Left ventricle myocardium inferior (tissue), 1 donor: ENCODE measurements around the gene OR11G2. TPM values are rescaled to one million over a fixed set of nuclear protein-coding genes. Genes with fewer than 3 reads are reported as not detected.
"Not testable (repeated sequence)": the region's sequence is repeated elsewhere in the genome, so short reads cannot be mapped to it uniquely, and the experiment has no call there.

Source experiments
- DNase-seq: peaks from one replicate; pipeline ENCODE4 v3.0.0-alpha.2; 2020
- H3K27ac ChIP-seq: fragments of 200-600 bp; replicated peaks from 2 replicates; pipeline ENCODE4 v1.8.0; 2021
- H3K27me3 ChIP-seq: fragments of 200-600 bp; 2 replicates; pipeline ENCODE4 v1.8.0; 2021; ENCODE audit warnings: low read depth
- H3K36me3 ChIP-seq: fragments of 200-600 bp; 2 replicates; pipeline ENCODE4 v1.8.0; 2021
- H3K4me1 ChIP-seq: fragments of 200-600 bp; 2 replicates; pipeline ENCODE4 v1.8.0; 2021
- H3K4me3 ChIP-seq: fragments of 200-600 bp; 2 replicates; pipeline ENCODE4 v1.8.0; 2021; ENCODE audit warnings: mild to moderate bottlenecking, moderate library complexity
- H3K9me3 ChIP-seq: fragments of 200-600 bp; replicated peaks from 2 replicates; pipeline ENCODE4 v1.8.0; 2021
- intact Hi-C: fragments of 100-400 bp; cut with micrococcal nuclease; formaldehyde crosslinking; loops from one replicate; pipeline ENCODE4 v1.11.0; 2022
- long read RNA-seq: library from polyadenylated mRNA; unstranded; transcript quantifications from one replicate; pipeline ENCODE4 v2.0.0, GENCODE V29; 2021
- total RNA-seq: library from RNA; stranded (reverse); fragmentation: NEBNext Ultra II Directional; extraction: Animal tissue kit (Norgen Biotek cat#: 25700); gene quantifications from one replicate; pipeline ENCODE4 v1.2.1, GENCODE V29; 2021
- TF ChIP-seq, protein P1 (sequence below): fragments of 200-600 bp; IDR thresholded peaks from 2 replicates; pipeline ENCODE4 v1.8.0; 2021; ENCODE audit warnings: antibody characterized with exemption, mild to moderate bottlenecking, borderline replicate concordance
- donor health status: DM: no; HTN: yes; CAD: no; lungs with severe emphysema.

Gene OR11G2, protein sequence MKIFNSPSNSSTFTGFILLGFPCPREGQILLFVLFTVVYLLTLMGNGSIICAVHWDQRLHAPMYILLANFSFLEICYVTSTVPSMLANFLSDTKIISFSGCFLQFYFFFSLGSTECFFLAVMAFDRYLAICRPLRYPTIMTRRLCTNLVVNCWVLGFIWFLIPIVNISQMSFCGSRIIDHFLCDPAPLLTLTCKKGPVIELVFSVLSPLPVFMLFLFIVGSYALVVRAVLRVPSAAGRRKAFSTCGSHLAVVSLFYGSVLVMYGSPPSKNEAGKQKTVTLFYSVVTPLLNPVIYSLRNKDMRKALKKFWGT
- not detected for total RNA-seq
- long read RNA-seq: 0 reads

DNA sequence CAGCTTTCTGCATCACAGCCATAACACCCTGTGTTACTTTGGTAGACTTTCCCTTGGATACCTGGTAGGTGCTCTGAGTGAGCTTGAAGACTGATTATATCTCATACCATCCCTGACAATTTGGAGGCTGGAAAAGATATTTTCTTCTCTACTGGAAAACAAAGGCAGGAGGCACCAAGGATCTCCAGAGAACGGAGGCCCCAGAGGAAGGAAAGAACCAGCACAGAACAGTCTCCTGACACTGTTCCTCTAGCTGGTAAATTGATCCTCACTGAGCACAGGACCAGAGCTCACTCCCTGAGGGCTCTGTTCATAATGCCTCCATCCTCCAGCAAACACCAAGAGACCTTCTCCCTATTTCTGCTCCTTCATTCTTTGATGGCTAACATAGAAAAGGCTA is at the start of gene OR11G2:
Gene OR11G2 (plus strand): TSS at position 301 of the 400 bp plus-strand sequence. CDS start 6,542 bp downstream, outside the sequence.
- H3K4me1 ChIP-seq: no peaks in the 10 kb centered on the region
- intact Hi-C loops: no loop called here

DNA sequence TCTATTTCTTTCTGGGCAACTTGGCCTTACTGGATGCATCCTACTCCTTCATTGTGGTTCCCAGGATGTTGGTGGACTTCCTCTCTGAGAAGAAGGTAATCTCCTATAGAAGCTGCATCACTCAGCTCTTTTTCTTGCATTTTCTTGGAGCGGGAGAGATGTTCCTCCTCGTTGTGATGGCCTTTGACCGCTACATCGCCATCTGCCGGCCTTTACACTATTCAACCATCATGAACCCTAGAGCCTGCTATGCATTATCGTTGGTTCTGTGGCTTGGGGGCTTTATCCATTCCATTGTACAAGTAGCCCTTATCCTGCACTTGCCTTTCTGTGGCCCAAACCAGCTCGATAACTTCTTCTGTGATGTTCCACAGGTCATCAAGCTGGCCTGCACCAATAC is 46.8 kb upstream of the OR11G2 start:
- intact Hi-C loops: no loop called here
- H3K27ac ChIP-seq: no peak overlapping the region
- TF ChIP-seq, protein P1, sequence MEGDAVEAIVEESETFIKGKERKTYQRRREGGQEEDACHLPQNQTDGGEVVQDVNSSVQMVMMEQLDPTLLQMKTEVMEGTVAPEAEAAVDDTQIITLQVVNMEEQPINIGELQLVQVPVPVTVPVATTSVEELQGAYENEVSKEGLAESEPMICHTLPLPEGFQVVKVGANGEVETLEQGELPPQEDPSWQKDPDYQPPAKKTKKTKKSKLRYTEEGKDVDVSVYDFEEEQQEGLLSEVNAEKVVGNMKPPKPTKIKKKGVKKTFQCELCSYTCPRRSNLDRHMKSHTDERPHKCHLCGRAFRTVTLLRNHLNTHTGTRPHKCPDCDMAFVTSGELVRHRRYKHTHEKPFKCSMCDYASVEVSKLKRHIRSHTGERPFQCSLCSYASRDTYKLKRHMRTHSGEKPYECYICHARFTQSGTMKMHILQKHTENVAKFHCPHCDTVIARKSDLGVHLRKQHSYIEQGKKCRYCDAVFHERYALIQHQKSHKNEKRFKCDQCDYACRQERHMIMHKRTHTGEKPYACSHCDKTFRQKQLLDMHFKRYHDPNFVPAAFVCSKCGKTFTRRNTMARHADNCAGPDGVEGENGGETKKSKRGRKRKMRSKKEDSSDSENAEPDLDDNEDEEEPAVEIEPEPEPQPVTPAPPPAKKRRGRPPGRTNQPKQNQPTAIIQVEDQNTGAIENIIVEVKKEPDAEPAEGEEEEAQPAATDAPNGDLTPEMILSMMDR: no peak
- no peaks in the 10 kb centered on the region for H3K27me3 ChIP-seq
- H3K36me3 ChIP-seq: no peaks in the 10 kb centered on the region
- H3K4me1 ChIP-seq: no peaks in the 10 kb centered on the region
- no peak for DNase-seq
- H3K4me3 ChIP-seq: no peak overlapping the region
- H3K9me3 ChIP-seq: peaks cover 15% of the 10 kb centered on the region

More for the DNA sequence above, at the start of gene OR11G2:
- Histone ChIP-seq H3K27me3 (peaks cover 18% of the 10 kb centered on the region), H3K36me3 (no peaks in the 10 kb centered on the region), H3K4me3 (no peak within 1 kb of the TSS), H3K9me3 (no peaks in the 10 kb centered on the region), H3K27ac (no peak within 1 kb of the TSS)
- TF ChIP-seq, protein P1: no peak
- DNase-seq: no peak

DNA sequence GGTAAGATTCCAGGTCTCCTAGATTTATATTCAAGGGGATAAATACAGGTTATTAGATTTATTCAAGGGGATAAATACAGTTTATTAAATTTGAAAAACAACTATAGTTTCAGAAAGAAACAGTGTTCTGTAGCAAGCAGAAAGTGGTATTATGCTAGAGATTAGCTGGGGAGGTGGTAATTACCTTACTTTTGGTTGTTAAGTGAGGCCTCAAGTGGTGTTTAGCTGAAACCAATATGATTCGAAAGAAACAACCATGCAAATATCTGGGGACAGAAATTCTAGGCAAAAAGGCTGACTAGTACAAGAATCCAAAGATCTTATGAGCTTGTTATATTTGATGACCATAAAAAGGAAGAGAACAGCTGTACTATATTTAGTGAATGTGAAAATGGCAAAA is 45.9 kb upstream of the OR11G2 start:
- Histone ChIP-seq H3K27ac (no peak overlapping the region), H3K9me3 (peaks cover 16% of the 10 kb centered on the region), H3K27me3 (no peaks in the 10 kb centered on the region), H3K4me1 (no peaks in the 10 kb centered on the region), H3K36me3 (no peaks in the 10 kb centered on the region), H3K4me3 (no peak overlapping the region)
- DNase-seq: no peak
- TF ChIP-seq, protein P1: no peak
- intact Hi-C loops: no loop called here

DNA sequence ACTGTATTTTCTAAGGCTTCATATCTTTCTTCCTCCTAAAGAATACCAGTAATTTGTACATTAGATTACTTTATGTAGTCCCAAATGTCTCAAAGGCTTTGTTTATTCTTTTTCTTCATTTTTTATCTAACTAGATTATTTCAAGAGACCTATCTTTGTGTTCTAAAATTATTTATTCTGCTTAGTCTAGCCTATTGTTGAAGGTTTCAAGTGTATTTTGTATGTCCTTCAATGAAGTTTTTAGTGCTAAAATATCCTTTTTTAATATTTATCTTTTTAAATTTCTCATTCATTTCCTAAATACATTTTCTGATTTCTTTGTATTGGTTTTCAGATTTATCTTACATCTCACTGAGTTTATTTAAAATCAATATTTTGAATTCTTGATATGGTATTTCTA is 26.2 kb upstream of the OR11G2 start:
- TF ChIP-seq, protein P1: no peak
- no peak overlapping the region for H3K27ac ChIP-seq
- DNase-seq: no peak
- intact Hi-C loops: no loop called here
- H3K36me3 ChIP-seq: no peaks in the 10 kb centered on the region
- H3K4me1 ChIP-seq: no peaks in the 10 kb centered on the region
- no peaks in the 10 kb centered on the region for H3K27me3 ChIP-seq
- peaks cover 63% of the 10 kb centered on the region for H3K9me3 ChIP-seq
- H3K4me3 ChIP-seq: no peak overlapping the region

DNA sequence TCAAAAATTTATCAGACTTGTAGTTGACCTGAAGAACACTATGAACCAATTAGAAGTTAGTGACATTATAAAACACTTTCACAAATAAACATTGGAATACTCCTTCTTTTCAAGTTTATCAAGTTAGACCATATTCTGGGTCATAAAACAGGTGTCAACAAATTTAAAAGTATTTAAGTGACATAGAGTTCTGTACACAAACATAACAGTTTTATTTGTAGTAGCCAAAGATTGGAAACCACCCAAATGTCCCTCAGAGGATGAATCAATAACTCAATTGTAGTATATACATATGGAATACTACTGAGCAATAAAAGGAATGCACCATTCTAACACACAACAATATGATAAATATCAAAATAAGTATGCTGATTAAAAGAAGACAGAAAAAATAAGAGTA is 23.6 kb upstream of the OR11G2 start:
- no peak for DNase-seq
- intact Hi-C loops: no loop called here
- Histone ChIP-seq H3K4me3 (no peak overlapping the region), H3K27me3 (no peaks in the 10 kb centered on the region), H3K9me3 (peaks cover 51% of the 10 kb centered on the region), H3K27ac (no peak overlapping the region), H3K36me3 (no peaks in the 10 kb centered on the region), H3K4me1 (no peaks in the 10 kb centered on the region)
- TF ChIP-seq, protein P1: no peak

DNA sequence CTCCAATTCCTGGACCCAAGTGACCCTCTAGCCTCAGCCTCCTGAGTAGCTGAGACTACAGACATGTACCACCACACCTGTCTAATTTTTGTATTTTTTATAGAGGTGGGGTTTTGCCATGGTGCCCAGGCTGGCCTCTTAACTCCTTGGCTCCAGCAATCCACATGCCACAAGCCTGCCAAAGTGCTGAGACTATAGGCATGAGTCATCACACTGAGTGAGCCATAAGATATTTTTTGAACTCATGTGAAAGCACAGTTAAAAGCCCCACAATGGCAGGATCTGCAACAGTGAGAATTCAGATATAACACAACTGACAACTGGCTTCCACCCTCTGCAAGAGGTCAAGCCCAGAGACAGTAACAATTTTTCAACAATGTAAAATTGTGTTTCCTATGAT is 20.8 kb upstream of the OR11G2 start:
- H3K27me3 ChIP-seq, H3K36me3 ChIP-seq, DNase-seq, H3K4me1 ChIP-seq, intact Hi-C loops, H3K27ac ChIP-seq, H3K4me3 ChIP-seq: not testable (repeated sequence)
- H3K9me3 ChIP-seq: peaks cover 24% of the 10 kb centered on the region

DNA sequence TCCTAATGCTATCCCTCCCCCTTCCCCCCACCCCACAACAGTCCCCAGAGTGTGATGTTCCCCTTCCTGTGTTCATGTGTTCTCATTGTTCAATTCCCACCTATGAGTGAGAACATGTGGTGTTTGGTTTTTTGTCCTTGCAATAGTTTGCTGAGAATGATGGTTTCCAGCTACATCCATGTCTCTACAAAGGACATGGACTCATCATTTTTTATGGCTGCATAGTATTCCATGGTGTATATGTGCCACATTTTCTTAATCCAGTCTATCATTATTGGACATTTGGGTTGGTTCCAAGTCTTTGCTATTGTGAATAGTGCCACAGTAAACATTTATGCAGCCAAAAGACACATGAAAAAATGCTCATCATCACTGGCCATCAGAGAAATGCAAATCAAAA is 16.5 kb upstream of the OR11G2 start:
- DNase-seq, H3K4me1 ChIP-seq, H3K27me3 ChIP-seq, intact Hi-C loops, H3K36me3 ChIP-seq, H3K4me3 ChIP-seq, H3K9me3 ChIP-seq, H3K27ac ChIP-seq: not testable (repeated sequence)
